NCI-H82 treated with DMSO at 0.1 percent for 48 hours (cell line): ENCODE results near the gene MACO1.

Experiments used
- DNase-seq: peaks from one replicate; lab custom pipeline; 2025; ENCODE audit not compliant: unreplicated experiment; lab: John Stamatoyannopoulos, UW

MACO1 gene

DNA sequence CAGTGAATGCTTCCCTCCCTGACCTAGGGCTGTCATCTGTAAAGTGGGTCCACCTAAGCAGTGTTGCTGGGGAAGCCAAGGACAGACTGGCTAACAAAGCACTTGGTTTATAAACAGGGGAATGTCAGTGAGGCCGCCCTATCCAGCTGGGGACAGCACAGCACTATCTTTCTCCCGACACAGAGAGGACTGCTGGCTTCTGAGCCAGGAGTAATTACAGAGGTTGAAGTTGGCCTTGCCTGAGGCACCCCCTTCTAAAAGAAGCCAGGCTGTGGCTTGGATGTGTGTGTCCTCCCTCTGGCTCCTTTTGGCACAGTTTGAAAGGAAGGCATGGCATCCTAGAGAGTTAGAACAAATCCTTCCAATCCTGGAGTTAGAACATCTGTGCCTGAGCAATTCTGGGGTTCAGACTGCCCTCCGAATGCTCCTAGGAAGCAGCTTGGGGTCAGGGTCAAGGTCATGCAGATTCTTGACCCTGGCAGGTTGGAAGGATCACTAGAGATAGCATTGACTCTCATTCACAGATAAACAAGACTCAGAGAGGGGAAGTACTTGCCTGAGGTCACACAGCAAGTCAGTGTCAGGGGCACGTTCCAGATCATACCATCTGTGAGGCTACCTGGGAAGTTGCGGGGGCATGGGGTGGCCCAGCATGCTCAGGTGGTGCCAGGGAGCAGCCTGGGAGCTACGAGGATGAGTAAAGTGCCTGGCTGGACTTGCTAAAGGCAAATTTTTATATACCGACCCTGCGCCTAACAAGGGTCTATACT is 111.4 kb downstream of the MACO1 start:
- no peak for DNase-seq

DNA sequence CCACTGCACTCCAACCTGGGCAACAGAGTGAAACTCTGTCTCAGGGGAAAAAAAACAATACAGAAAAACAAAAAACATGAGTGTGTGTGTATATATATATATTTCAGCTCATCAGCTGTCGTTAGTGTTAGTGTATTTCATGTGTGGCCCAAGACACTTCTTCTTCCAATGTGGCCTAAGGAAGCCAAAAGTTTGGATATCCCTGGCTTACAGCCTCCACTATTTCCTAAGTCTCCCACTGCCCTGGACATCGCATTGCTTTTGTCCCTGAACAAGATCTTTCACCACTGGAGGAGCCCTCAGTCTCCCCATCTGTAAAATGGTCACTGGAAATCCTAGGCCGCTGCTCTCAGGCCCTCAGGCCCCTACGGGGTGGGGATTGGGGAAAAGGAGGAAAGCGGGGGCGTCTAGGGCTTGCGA is 112.3 kb downstream of the MACO1 start:
- no peak for DNase-seq

DNA sequence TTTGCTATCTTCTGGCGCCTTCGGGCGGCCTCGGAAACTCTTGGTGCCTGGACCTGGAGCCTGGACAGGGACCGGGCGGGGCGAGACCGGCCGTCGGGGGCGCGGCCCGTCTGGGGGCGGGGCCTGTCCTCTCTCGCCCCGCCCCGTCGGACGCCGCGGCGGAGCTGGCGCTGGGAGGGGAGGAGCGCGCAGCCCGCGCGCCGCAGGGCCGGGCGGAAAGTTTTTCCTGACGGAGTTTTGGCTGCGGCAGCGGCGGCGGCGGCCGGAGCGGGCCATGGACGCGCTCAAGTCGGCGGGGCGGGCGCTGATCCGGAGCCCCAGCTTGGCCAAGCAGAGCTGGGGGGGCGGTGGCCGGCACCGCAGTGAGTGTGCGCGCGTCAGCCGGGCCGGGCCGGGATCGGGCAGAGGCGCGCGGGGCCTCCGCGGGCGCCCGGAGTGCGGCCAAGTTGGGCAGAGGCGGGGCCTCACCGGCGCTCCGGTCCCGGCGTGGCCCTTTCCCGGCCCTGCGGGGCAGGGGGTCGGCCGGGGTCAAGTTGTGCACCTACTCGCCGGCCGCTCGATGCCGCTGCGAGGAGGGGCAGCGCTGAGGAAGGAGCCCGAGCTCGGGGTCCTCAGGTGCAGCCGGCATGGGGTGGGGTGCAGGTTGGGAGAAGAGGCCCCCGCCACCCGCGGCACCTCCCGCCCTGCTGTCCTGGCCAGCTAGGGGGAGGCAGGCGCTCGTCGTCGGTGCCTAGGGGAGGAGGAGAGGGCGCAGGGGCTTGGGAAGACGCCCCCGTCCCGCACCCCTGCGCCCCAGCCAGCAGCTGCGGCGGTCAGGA is 112.9 kb downstream of the MACO1 start, which contains the start of gene LDLRAP1:
LDLRAP1 (plus strand) TSS at position 182 of the 818 bp plus-strand sequence; CDS start at position 275, 93 bp downstream.
- DNase-seq: no peak

DNA sequence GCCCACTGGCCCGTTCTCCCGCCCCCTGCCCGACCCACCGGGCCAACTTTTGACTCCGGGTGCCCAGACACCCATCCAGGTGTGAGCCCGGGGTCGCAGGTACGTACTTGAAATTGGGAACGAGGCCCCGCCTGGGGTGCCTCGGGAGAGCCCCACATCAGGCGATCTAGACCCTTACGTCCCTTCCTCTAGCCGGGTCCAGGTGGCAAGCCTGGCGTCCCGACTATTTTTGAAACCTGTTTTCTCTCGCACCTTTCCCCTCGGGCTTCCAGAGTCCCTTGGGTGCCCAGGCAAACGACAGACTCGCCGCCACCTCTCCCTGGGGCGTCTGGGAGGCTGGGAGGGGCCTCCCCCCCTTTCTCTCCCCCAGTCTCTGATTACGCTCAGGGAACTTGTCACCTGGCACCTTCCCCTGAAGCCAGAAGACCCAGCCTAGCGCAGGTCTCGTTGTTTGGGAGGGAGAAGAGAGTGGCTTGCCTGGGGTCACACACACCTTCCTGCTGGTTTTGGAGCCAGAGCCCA is 113.6 kb downstream of the MACO1 start:
- DNase-seq: no peak

DNA sequence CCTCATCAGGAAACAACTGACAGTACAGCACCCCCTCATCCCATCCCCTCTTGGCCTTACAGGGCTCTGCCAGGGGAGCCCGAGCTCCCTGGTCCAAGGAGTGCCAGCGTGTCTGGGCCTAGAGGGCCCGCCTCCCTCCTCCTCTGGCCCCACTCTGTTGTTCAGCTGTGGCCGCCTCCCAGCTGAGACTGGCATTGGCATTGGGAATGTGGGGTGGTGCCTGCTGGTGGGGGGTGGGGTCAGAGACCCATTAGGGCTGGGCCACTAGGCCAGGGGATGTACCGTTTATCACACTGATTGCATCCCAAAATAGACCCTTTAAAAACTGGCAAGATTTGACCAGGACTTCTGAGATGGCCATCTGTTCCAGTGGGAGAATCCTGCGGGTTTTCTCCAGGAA is 114.1 kb downstream of the MACO1 start:
- no peak for DNase-seq

DNA sequence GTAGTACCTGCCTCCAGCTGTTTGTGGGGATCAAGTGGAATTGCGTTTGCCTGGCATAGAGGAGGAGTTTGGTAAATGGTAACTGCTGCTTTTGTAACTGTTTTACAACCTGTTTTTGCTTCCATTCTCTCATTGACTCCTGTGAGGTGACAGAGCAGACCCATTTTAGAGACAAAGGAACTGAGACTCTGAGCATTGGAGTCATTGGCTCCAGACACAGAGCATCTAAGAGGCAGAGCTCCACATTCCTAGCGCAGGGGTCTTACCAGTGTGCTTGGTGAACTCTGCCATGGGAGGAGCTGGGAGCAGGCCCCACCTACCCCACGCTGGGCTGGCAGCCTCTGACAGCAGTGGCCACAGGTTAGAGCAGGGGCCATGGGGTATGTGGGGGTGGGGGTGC is 115.1 kb downstream of the MACO1 start:
- no peak for DNase-seq

DNA sequence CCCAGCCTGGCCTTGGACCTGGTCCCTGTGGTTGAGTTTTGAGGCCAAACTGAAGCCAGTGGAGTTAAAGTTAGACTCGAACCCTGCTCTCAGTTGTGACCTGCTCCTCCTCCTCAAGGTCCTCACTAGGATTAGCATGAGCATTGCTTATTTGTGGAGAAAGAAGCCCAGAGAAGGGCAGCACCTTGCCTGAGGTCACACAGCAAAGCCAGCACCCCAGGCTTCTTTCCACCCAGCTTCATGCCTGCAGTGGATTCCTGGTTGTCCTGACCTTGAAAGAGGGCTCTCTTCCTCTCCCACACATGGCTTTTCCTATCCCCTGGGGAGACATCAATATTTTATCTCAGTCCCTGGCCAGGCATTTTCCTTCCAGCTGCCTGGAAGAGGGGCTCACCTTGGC is 115.5 kb downstream of the MACO1 start:
- DNase-seq: no peak

DNA sequence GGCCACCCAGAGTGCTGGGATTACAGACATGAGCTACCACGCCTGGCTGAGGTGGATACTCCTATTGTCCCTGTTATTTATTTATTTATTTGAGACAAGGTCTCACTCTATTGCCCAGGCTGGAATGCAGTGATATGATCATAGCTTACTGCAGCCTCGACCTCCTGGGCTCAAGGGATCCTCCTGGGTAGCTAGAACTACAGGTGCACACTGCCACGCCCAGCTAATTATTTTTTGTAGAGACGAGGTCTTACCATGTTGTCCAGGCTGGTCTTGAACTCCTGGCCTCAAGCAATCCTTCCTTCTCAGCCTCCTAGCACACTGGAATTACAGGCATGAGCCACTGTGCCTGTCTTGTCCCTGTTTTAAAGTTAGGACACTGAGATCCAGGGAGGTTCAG is 117.9 kb downstream of the MACO1 start:
- no peak for DNase-seq

DNA sequence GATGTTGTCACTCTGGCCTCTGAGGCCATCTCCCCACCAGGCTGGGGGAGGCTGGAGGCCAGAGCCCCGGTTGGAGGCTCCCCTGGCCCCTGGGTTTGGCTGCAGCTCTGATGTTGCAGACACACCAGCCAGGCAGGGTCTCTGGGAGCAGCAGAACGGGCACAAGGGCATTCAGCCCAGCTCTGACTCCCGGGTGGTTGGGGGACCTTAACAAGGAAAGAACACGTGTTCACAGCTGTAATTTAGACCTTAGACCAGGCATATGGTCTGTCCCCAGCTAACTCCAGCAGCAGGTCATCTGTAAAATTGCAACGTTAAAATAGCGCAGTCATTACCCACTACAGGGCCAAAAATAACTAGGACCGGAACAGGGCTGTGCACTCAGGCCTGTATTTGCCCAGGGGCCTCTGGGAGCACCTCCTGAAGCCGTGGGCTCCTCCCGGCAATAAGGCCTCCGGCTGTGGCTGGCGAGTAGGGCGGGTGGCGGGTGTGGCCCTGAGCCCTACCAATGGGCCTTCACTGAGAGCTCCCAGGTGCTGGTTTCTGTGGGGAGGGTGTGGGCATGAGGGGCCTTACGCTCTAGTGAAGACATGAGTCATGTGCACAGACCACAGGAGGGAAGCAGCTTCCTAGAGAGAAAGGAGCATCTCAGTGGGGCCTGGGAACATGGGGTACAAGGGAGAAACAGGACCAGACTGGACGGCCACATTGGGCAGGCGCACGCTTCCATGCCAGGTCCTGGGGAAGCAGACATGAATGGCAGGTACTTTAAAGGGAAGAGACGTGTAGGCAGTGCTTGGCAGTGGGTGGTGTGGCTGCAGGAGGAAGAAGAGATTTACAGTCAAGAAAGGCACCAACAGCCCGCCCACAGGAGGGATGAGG is 118.8 kb downstream of the MACO1 start:
- no peak for DNase-seq
